HCT116 (cell line): ENCODE data around the gene EVX2. TPM values are rescaled to one million over a fixed set of nuclear protein-coding genes. Genes with fewer than 3 reads are reported as not detected.

Source experiments
- ATAC-seq: fragments of 200-7000 bp; cut with Tn5 transposase; 2 replicates; pipeline ENCODE4 v1.9.1; 2020; ENCODE audit warnings: mild to moderate bottlenecking, moderate library complexity
- BruUV-seq: library from RNA; stranded (reverse); fragments of 400-500 nt; replicated peaks from 2 replicates; lab custom pipeline; 2021; lab: Mats Ljungman, UMichigan
- CTCF ChIA-PET: fragments of 300-600 bp; sonication (Branson Sonifier 250); formaldehyde crosslinking; loops from one replicate; lab custom pipeline; 2021; ENCODE audit warnings: antibody characterized with exemption; lab: Charles Lee
- POLR2A ChIA-PET: fragments of 300-600, 350-600 bp; sonication (Branson Sonifier 250); formaldehyde crosslinking; loops from one replicate; lab custom pipeline; 2021; ENCODE audit warnings: antibody characterized with exemption; lab: Charles Lee
- RAD21 ChIA-PET, 2 experiments: fragments of 300-600 bp; sonication (Branson Sonifier 250); formaldehyde crosslinking; loops; one replicate each; lab custom pipeline; 2023; ENCODE audit warnings: low total read pairs in 2 of 2; ENCODE audit not compliant: uncharacterized antibody in 2 of 2, unreplicated experiment in 2 of 2, low non-redundant PET in 1 of 2; lab: Charles Lee
- DNase-seq: peaks from one replicate; pipeline ENCODE4 v3.0.0-alpha.2; 2010; ENCODE audit warnings: low read depth, low spot score
- H2AFZ ChIP-seq: fragments of 200-600 bp; shearing (Covaris generic), sonication (generic); 2 replicates; pipeline ENCODE4 v1.6.1; 2017; ENCODE audit warnings: low read depth, mixed run types, mixed read lengths, antibody characterized with exemption, low read length; ENCODE audit not compliant: poor library complexity, severe bottlenecking
- H3K27ac ChIP-seq: 2 replicates; pipeline ENCODE4 v1.5.1; 2012; ENCODE audit warnings: low read depth, low read length
- H3K27me3 ChIP-seq: fragments of 200-600 bp; sonication (generic); 2 replicates; pipeline ENCODE4 v1.6.1; 2016; ENCODE audit warnings: mixed run types, low read length, mixed read lengths; ENCODE audit not compliant: insufficient read depth
- H3K36me3 ChIP-seq, 2 experiments: fragments of 200-500 bp in 1 of 2; fragments of 200-600 bp in 1 of 2; sonication (Bioruptor generic) in 1 of 2; sonication (generic) in 1 of 2; 2 replicates each; pipeline versions ENCODE4 v1.5.1 to v1.6.1; 2014 to 2016; ENCODE audit warnings: low read length in 2 of 2, inconsistent platforms in 1 of 2, mixed read lengths in 1 of 2, mixed run types in 1 of 2; ENCODE audit not compliant: insufficient read depth in 2 of 2, control insufficient read depth in 1 of 2
- H3K4me1 ChIP-seq, 2 experiments: fragments of 200-600 bp in 1 of 2; sonication (generic) in 1 of 2; 2 replicates each; pipeline versions ENCODE4 v1.5.1 to v1.6.1; 2012 to 2017; ENCODE audit warnings: low read length in 2 of 2, inconsistent platforms in 1 of 2, mild to moderate bottlenecking in 1 of 2, mixed read lengths in 1 of 2, mixed run types in 1 of 2, moderate library complexity in 1 of 2; ENCODE audit not compliant: insufficient read depth in 2 of 2, control insufficient read depth in 1 of 2
- H3K4me2 ChIP-seq: fragments of 200-600 bp; sonication (generic); 2 replicates; pipeline ENCODE4 v1.6.1; 2017; ENCODE audit warnings: mixed run types, low read length, mixed read lengths
- H3K4me3 ChIP-seq, 2 experiments: fragments of 200-600 bp in 1 of 2; sonication (generic) in 1 of 2; replicated peaks in 1 of 2; 2 replicates each; pipeline ENCODE4 v1.5.1; 2011 to 2016; ENCODE audit warnings: low read length in 2 of 2, control low read depth in 1 of 2, low read depth in 1 of 2, mild to moderate bottlenecking in 1 of 2, mixed read lengths in 1 of 2, mixed run types in 1 of 2
- H3K79me2 ChIP-seq: fragments of 200-600 bp; sonication (generic); 2 replicates; pipeline ENCODE4 v1.6.1; 2017; ENCODE audit warnings: mild to moderate bottlenecking, mixed run types, low read length, moderate library complexity, mixed read lengths; ENCODE audit not compliant: insufficient read depth
- H3K9ac ChIP-seq: fragments of 200-600 bp; sonication (generic); 2 replicates; pipeline ENCODE4 v1.6.1; 2016; ENCODE audit warnings: low read length, mixed read lengths
- H3K9me2 ChIP-seq: fragments of 200-600 bp; sonication (generic), shearing (Covaris generic); 2 replicates; pipeline ENCODE4 v1.6.1; 2017; ENCODE audit warnings: mixed run types, mild to moderate bottlenecking, moderate library complexity; ENCODE audit not compliant: insufficient read depth
- H3K9me3 ChIP-seq, 2 experiments: fragments of 200-500 bp in 1 of 2; fragments of 200-600 bp in 1 of 2; sonication (Bioruptor generic) in 1 of 2; sonication (generic) in 1 of 2; 2 replicates each; pipeline ENCODE4 v1.6.1; 2014 to 2017; ENCODE audit warnings: low read length in 2 of 2, mixed read lengths in 2 of 2, inconsistent platforms in 1 of 2, low read depth in 1 of 2, mild to moderate bottlenecking in 1 of 2, mixed run types in 1 of 2, moderate library complexity in 1 of 2; ENCODE audit not compliant: control insufficient read depth in 1 of 2, insufficient read depth in 1 of 2
- H4K20me1 ChIP-seq: fragments of 200-600 bp; sonication (generic), shearing (Covaris generic); 2 replicates; pipeline ENCODE4 v1.6.1; 2017; ENCODE audit warnings: mixed run types, mild to moderate bottlenecking, moderate library complexity; ENCODE audit not compliant: insufficient read depth
- ATF3 ChIP-seq: IDR thresholded peaks from 2 replicates; pipeline ENCODE4 v1.6.1; 2012
- CBX3 ChIP-seq: IDR thresholded peaks from 2 replicates; pipeline ENCODE4 v1.6.1; 2012; ENCODE audit warnings: low read depth
- CEBPB ChIP-seq: IDR thresholded peaks from 2 replicates; pipeline ENCODE4 v1.6.1; 2012; ENCODE audit warnings: low read depth
- EGR1 ChIP-seq: IDR thresholded peaks from 2 replicates; pipeline ENCODE4 v1.6.1; 2012; ENCODE audit warnings: low read depth
- ELF1 ChIP-seq: IDR thresholded peaks from 2 replicates; pipeline ENCODE4 v1.6.1; 2012; ENCODE audit warnings: low read depth, borderline replicate concordance
- FOSL1 ChIP-seq: IDR thresholded peaks from 2 replicates; pipeline ENCODE4 v1.6.1; 2012; ENCODE audit warnings: low read depth
- JUND ChIP-seq: IDR thresholded peaks from 2 replicates; pipeline ENCODE4 v1.6.1; 2012
- POLR2A ChIP-seq: IDR thresholded peaks from 2 replicates; pipeline ENCODE4 v1.7.0; 2011; ENCODE audit warnings: borderline replicate concordance; ENCODE audit not compliant: insufficient read depth, insufficient read length; ENCODE audit errors: extremely low read depth
- ZFX ChIP-seq: fragments of 450-650 bp; IDR thresholded peaks from 2 replicates; pipeline ENCODE4 v1.6.1; 2017
- ZNF274 ChIP-seq: fragments of 200-500 bp; sonication (Bioruptor generic); IDR thresholded peaks from 2 replicates; pipeline ENCODE4 v1.6.1; 2014; ENCODE audit warnings: mild to moderate bottlenecking, low read depth, low read length, inconsistent platforms
- intact Hi-C: fragments of 100-400 bp; cut with micrococcal nuclease; formaldehyde crosslinking; loops from 2 replicates; pipeline ENCODE4 v1.10.0; 2022
- total RNA-seq: library from RNA; stranded (reverse); gene quantifications from one replicate; pipeline ENCODE4 v1.2.1, GENCODE V29; 2021; ENCODE audit not compliant: unreplicated experiment
- TF ChIP-seq, protein P1 (sequence below): IDR thresholded peaks from 2 replicates; pipeline ENCODE4 v1.6.1; 2011; ENCODE audit warnings: mild to moderate bottlenecking, low read length, moderate library complexity; ENCODE audit not compliant: insufficient replicate concordance; ENCODE audit errors: extremely low read depth
- TF ChIP-seq, protein P2 (sequence below), 3 experiments: fragments of 200-600 bp in 1 of 3; sonication (generic) in 1 of 3; IDR thresholded peaks in 2 of 3; conservative IDR thresholded peaks in 1 of 3; 2 replicates each; pipeline ENCODE4 v1.5.1; 2012 to 2017; ENCODE audit warnings: low read depth in 2 of 3, low read length in 2 of 3, antibody characterized with exemption in 1 of 3, borderline replicate concordance in 1 of 3, control low read depth in 1 of 3, mild to moderate bottlenecking in 1 of 3, mixed read lengths in 1 of 3, mixed run types in 1 of 3, moderate library complexity in 1 of 3; ENCODE audit not compliant: insufficient read depth in 1 of 3

The EVX2 gene
- total RNA-seq, 1 experiment from 2014 or later, result not detected

DNA sequence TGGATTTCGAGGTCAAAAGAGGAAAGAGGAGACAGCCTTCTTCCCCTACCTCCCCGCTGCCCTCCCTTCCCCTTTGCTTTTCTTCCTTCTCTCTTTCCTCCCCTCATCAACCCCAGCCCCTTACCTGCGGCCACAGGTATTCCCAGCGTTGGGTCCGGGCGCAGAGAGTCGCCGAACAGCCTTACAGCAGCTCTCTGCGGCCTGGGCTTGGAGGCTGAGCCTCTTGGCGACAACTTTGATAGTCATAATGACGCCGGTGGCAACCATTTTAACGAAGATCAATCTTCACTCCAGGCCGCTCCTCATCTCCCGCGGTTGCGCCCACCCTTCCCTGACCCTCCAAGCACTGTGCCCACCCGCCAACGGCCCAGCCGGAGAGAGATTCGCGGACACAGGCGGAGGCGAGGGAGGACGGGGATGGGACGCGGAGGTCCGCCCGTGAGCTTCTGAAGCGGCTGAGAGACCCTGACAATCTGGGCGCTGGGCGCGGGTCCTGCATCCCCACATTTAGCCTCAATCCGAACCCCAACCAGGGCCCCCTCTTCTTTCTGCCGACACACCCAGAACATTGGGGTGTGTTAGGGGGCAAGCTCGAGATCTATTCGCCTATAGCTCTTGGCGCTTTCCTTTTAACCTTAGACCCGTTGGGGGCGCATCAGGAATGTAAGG is 1.5 kb upstream of the EVX2 start:
- ChIA-PET POLR2A (no interaction called here), CTCF (no interaction called here), RAD21 (no interaction called here)
- DNase-seq (no peak), ATAC-seq (no peak)
- no peak overlapping the region for H3K9ac ChIP-seq
- no peaks in the 10 kb centered on the region for H3K36me3 ChIP-seq
- H3K27me3 ChIP-seq, result no peaks in the 10 kb centered on the region
- no peak overlapping the region for H3K27ac ChIP-seq
- no peaks in the 10 kb centered on the region for H3K9me2 ChIP-seq
- H3K4me1 ChIP-seq, result no peaks in the 10 kb centered on the region
- H3K9me3 ChIP-seq, result no peaks in the 10 kb centered on the region; a peak in 1 of 4 replicates
- no peaks in the 10 kb centered on the region for H3K79me2 ChIP-seq
- intact Hi-C loops, result loop anchor here (5.0 kb wide), 1 partner anchor 1048 kb away; no protein-coding TSS in a partner anchor
- TF ChIP-seq POLR2A, result no peak
- no peak for TF ChIP-seq ATF3
- TF ChIP-seq ZFX, result no peak
- TF ChIP-seq, protein P1, sequence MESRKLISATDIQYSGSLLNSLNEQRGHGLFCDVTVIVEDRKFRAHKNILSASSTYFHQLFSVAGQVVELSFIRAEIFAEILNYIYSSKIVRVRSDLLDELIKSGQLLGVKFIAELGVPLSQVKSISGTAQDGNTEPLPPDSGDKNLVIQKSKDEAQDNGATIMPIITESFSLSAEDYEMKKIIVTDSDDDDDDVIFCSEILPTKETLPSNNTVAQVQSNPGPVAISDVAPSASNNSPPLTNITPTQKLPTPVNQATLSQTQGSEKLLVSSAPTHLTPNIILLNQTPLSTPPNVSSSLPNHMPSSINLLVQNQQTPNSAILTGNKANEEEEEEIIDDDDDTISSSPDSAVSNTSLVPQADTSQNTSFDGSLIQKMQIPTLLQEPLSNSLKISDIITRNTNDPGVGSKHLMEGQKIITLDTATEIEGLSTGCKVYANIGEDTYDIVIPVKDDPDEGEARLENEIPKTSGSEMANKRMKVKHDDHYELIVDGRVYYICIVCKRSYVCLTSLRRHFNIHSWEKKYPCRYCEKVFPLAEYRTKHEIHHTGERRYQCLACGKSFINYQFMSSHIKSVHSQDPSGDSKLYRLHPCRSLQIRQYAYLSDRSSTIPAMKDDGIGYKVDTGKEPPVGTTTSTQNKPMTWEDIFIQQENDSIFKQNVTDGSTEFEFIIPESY, result no peak
- TF ChIP-seq JUND, result no peak
- no peak for TF ChIP-seq CEBPB
- H2AFZ ChIP-seq, result no peak overlapping the region
- no peak overlapping the region for H3K4me3 ChIP-seq
- BruUV-seq, result no TSS peak
- H4K20me1 ChIP-seq, result no peaks in the 10 kb centered on the region
- H3K4me2 ChIP-seq, result no peak overlapping the region

DNA sequence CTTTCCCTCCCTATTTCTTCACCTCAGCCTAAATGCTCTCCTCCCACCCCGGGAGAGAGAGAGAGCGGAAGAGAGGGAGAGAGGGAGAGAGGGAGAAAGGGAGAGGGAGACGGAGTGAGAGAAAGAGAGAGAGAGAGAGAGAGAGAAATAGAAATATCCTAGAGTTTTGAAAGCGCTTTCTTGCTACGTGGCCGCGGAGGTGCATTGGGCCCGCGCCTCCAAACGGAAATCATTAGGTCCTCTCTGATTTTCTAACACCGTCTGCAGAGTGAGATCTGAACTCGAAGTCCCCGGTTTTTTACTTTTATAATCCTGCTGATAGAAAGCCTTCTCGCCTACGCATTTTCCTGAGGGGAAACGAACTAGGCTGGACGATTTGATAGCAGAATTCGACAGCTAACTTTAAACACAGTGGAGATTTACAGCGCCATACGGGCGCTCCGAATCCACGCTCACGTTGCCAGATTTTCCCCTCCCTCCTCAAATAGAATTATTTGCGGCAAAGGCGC is 903 bp upstream of the EVX2 start:
- CTCF ChIA-PET, result no interaction called here
- DNase-seq (no peak), ATAC-seq (no peak)
- TF ChIP-seq POLR2A, result no peak
- no peak for TF ChIP-seq ZNF274
- no peak for TF ChIP-seq FOSL1
- TF ChIP-seq CBX3, result no peak
- no peak for TF ChIP-seq EGR1
- TF ChIP-seq, protein P1, result no peak
- TF ChIP-seq, protein P2, sequence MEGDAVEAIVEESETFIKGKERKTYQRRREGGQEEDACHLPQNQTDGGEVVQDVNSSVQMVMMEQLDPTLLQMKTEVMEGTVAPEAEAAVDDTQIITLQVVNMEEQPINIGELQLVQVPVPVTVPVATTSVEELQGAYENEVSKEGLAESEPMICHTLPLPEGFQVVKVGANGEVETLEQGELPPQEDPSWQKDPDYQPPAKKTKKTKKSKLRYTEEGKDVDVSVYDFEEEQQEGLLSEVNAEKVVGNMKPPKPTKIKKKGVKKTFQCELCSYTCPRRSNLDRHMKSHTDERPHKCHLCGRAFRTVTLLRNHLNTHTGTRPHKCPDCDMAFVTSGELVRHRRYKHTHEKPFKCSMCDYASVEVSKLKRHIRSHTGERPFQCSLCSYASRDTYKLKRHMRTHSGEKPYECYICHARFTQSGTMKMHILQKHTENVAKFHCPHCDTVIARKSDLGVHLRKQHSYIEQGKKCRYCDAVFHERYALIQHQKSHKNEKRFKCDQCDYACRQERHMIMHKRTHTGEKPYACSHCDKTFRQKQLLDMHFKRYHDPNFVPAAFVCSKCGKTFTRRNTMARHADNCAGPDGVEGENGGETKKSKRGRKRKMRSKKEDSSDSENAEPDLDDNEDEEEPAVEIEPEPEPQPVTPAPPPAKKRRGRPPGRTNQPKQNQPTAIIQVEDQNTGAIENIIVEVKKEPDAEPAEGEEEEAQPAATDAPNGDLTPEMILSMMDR (IDR thresholded peaks at IDR 0.05 in 2 of 3, conservative IDR thresholded peaks at IDR 0.05 in 1 of 3; ENCODE audit: borderline replicate concordance in 1 of 3, insufficient read depth in 1 of 3, low read depth in 2 of 3, low read length in 2 of 3), result no peak
- TF ChIP-seq ZFX, result no peak
- TF ChIP-seq ELF1, result no peak
- TF ChIP-seq ATF3, result no peak

More for the DNA sequence above, 903 bp upstream of the EVX2 start:
- Histone ChIP-seq H2AFZ (no peak overlapping the region), H3K36me3 (no peaks in the 10 kb centered on the region), H3K4me3 (no peak overlapping the region), H3K9me2 (no peaks in the 10 kb centered on the region), H3K27me3 (no peaks in the 10 kb centered on the region), H3K79me2 (no peaks in the 10 kb centered on the region), H3K4me2 (no peak overlapping the region), H3K9ac (no peak overlapping the region), H4K20me1 (no peaks in the 10 kb centered on the region), H3K4me1 (no peaks in the 10 kb centered on the region), H3K9me3 (no peaks in the 10 kb centered on the region; a peak in 1 of 4 replicates), H3K27ac (no peak overlapping the region)
- POLR2A ChIA-PET, result no interaction called here
- RAD21 ChIA-PET, result no interaction called here
- BruUV-seq, result no TSS peak
- intact Hi-C loops, result loop anchor here (5.0 kb wide), 2 partner anchors 1047 to 1387 kb away; no protein-coding TSS in a partner anchor
